Liver (tissue), 9 donors: ENCODE results near the gene CTSE. TPM values are rescaled to one million over a fixed set of nuclear protein-coding genes. Genes with fewer than 3 reads are reported as not detected.
A peak's percentile ranks its signal among the peaks of the same experiment; 100 is the strongest.

ENCODE experiments used
- DNase-seq: peaks from one replicate; pipeline ENCODE4 v3.0.0-alpha.2; 2017; ENCODE audit warnings: low spot score
- H3K27ac ChIP-seq, 2 donors: one replicate each; pipeline ENCODE4 v1.7.0; 2013; ENCODE audit warnings: inconsistent platforms in 2 of 2, low read length in 2 of 2, control low read depth in 1 of 2, low read depth in 1 of 2, mild to moderate bottlenecking in 1 of 2
- H3K27me3 ChIP-seq, 4 donors: one replicate each; pipeline versions ENCODE4 v1.6.1 to v1.7.0; 2013; ENCODE audit warnings: low read length in 3 of 4, inconsistent platforms in 1 of 4, mild to moderate bottlenecking in 1 of 4, moderate library complexity in 1 of 4; ENCODE audit not compliant: control insufficient read depth in 4 of 4, insufficient read depth in 4 of 4
- H3K36me3 ChIP-seq, 4 donors: one replicate each; pipeline versions ENCODE4 v1.6.1 to v1.7.0; 2013; ENCODE audit warnings: low read length in 3 of 4, mild to moderate bottlenecking in 3 of 4, low read depth in 1 of 4, moderate library complexity in 1 of 4; ENCODE audit not compliant: control insufficient read depth in 4 of 4, insufficient read depth in 3 of 4
- H3K4me1 ChIP-seq, 4 donors: one replicate each; pipeline versions ENCODE4 v1.6.1 to v1.7.0; 2013; ENCODE audit warnings: low read length in 3 of 4, mild to moderate bottlenecking in 3 of 4, moderate library complexity in 1 of 4; ENCODE audit not compliant: control insufficient read depth in 4 of 4, insufficient read depth in 4 of 4
- H3K4me3 ChIP-seq, 3 donors: one replicate each; pipeline versions ENCODE4 v1.6.1 to v1.7.0; 2013; ENCODE audit warnings: low read length in 3 of 3, control low read depth in 1 of 3, low read depth in 1 of 3, mild to moderate bottlenecking in 1 of 3
- H3K9ac ChIP-seq, 2 donors: one replicate each; pipeline ENCODE4 v1.7.0; 2013; ENCODE audit warnings: low read length in 2 of 2, mild to moderate bottlenecking in 2 of 2, moderate library complexity in 2 of 2, control low read depth in 1 of 2, low read depth in 1 of 2
- H3K9me3 ChIP-seq, 4 donors: one replicate each; pipeline versions ENCODE4 v1.6.1 to v1.7.0; 2013; ENCODE audit warnings: low read length in 3 of 4; ENCODE audit not compliant: control insufficient read depth in 4 of 4
- CTCF ChIP-seq: fragments of 150-350 bp; IDR thresholded peaks from 2 replicates; pipeline ENCODE4 v1.5.1; 2017; ENCODE audit warnings: improper control_type of control experiment, low read depth, low read length; ENCODE audit not compliant: missing input control
- EGR1 ChIP-seq, 2 donors: IDR thresholded peaks; 2 replicates each; pipeline ENCODE4 v1.6.1; 2016 to 2018; ENCODE audit warnings: antibody characterized with exemption in 2 of 2, low read depth in 2 of 2
- FOXA1 ChIP-seq: IDR thresholded peaks from 2 replicates; pipeline ENCODE4 v1.6.1; 2016; ENCODE audit warnings: antibody characterized with exemption
- FOXA2 ChIP-seq: IDR thresholded peaks from 2 replicates; pipeline ENCODE4 v1.6.1; 2016; ENCODE audit warnings: antibody characterized with exemption
- GABPA ChIP-seq, 2 donors: IDR thresholded peaks in 1 of 2; conservative IDR thresholded peaks in 1 of 2; 2 replicates each; pipeline ENCODE4 v1.6.1; 2016; ENCODE audit warnings: antibody characterized with exemption in 2 of 2, mild to moderate bottlenecking in 1 of 2, moderate library complexity in 1 of 2
- HNF4A ChIP-seq, 2 donors: conservative IDR thresholded peaks; 2 replicates each; pipeline ENCODE4 v1.6.1; 2016; ENCODE audit warnings: antibody characterized with exemption in 2 of 2, mild to moderate bottlenecking in 2 of 2
- HNF4G ChIP-seq: IDR thresholded peaks from 2 replicates; pipeline ENCODE4 v1.6.1; 2016; ENCODE audit warnings: antibody characterized with exemption
- JUND ChIP-seq, 2 donors: IDR thresholded peaks; 2 replicates each; pipeline ENCODE4 v1.6.1; 2016; ENCODE audit warnings: antibody characterized with exemption in 2 of 2
- NR2F2 ChIP-seq: IDR thresholded peaks from 2 replicates; pipeline ENCODE4 v1.6.1; 2016; ENCODE audit warnings: antibody characterized with exemption
- RAD21 ChIP-seq, 2 donors: IDR thresholded peaks; 2 replicates each; pipeline ENCODE4 v1.6.1; 2016; ENCODE audit warnings: antibody characterized with exemption in 2 of 2, mild to moderate bottlenecking in 2 of 2
- RXRA ChIP-seq, 2 donors: IDR thresholded peaks; 2 replicates each; pipeline ENCODE4 v1.6.1; 2017 to 2018; ENCODE audit warnings: antibody characterized with exemption in 2 of 2, mild to moderate bottlenecking in 1 of 2
- SP1 ChIP-seq: IDR thresholded peaks from 2 replicates; pipeline ENCODE4 v1.6.1; 2018; ENCODE audit warnings: antibody characterized with exemption, mild to moderate bottlenecking
- TAF1 ChIP-seq: conservative IDR thresholded peaks from 2 replicates; pipeline ENCODE4 v1.6.1; 2016; ENCODE audit warnings: antibody characterized with exemption, mild to moderate bottlenecking
- YY1 ChIP-seq: IDR thresholded peaks from 2 replicates; pipeline ENCODE4 v1.6.1; 2016; ENCODE audit warnings: antibody characterized with exemption, mild to moderate bottlenecking
- WGBS: extraction: QIAGEN DNeasy Blood & Tissue Kit; methylation state at CpG from one replicate; pipeline ENCODE4 v1.1.7; 2013; 5-methylcytosine and 5-hydroxymethylcytosine counted together
- polyA plus RNA-seq, 2 donors: library from polyadenylated mRNA; stranded (reverse) in 1 of 2; unstranded in 1 of 2; fragments of 200-250 nt in 1 of 2; fragments of >200 nt in 1 of 2; fragmentation: Nextera tagmentation in 1 of 2; extraction: Ambion mirVana in 1 of 2; gene quantifications; one replicate each; pipeline versions ENCODE4 v1.2.1 to v1.2.3, GENCODE V29; 2013 to 2015
- total RNA-seq, 2 donors: library from RNA; depleted of rRNA; stranded (reverse); fragments of >200 nt; gene quantifications; one replicate each; pipeline ENCODE4 v1.2.3, GENCODE V29; 2014
- TF ChIP-seq, protein P1 (sequence below): IDR thresholded peaks from 2 replicates; pipeline ENCODE4 v1.6.1; 2016; ENCODE audit warnings: antibody characterized with exemption
- TF ChIP-seq, protein P2 (sequence below): IDR thresholded peaks from 2 replicates; pipeline ENCODE4 v1.6.1; 2016; ENCODE audit warnings: antibody characterized with exemption, mild to moderate bottlenecking
- TF ChIP-seq, protein P3 (sequence below): IDR thresholded peaks from 2 replicates; pipeline ENCODE4 v1.6.1; 2016; ENCODE audit warnings: antibody characterized with exemption
- donor health status: healthy.
- donor health status: healthy.
- donor health status: healthy.
- donor health status: healthy.
- donor health status: healthy.

The CTSE gene
- total and polyA plus RNA-seq, 4 donors: under 0.01 to 32.8 (median 0.06) TPM

DNA sequence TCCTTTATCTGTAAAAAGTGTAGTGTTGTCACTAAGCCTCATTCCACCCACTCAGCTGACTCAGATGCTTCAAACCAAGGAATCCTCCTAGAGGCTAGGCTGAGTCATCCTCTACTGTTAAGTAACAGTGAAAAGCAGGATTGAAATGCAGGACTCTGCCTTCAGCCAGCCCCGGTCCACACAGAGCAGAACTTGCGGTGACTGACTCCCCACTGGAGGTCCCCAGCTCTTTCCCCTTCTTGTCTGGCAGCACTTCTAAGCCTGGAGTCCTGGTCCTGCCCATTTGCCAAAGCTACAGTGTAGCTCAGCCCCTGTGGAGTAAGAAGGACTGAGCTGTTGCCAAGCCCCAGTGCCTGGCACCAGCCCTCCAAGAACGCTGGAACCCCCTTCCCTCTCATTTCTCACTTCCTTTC is 22.2 kb downstream of the CTSE start:
- H3K4me3 ChIP-seq: no peak overlapping the region
- H3K27ac ChIP-seq: no peak overlapping the region
- WGBS: 46% methylated on average over 3 of the region's 3 CpGs
- TF ChIP-seq FOXA2: no peak
- no peak for TF ChIP-seq NR2F2
- TF ChIP-seq TAF1: no peak
- peak in 1 of 2 donors; percentile 54 for TF ChIP-seq RAD21 (IDR thresholded peaks at IDR 0.05)
- no peak for TF ChIP-seq RXRA (IDR thresholded peaks at IDR 0.05)
- no peak for TF ChIP-seq HNF4G
- TF ChIP-seq CTCF: peak; percentile 20
- no peak for TF ChIP-seq HNF4A (conservative IDR thresholded peaks at IDR 0.05)
- H3K36me3 ChIP-seq: no peaks in the 10 kb centered on the region
- no peak overlapping the region for H3K9ac ChIP-seq
- peaks cover 1 to 13% (median 8%) of the 10 kb centered on the region in 4 donors for H3K4me1 ChIP-seq
- no peaks in the 10 kb centered on the region for H3K27me3 ChIP-seq
- DNase-seq: no peak
- no peaks in the 10 kb centered on the region for H3K9me3 ChIP-seq

DNA sequence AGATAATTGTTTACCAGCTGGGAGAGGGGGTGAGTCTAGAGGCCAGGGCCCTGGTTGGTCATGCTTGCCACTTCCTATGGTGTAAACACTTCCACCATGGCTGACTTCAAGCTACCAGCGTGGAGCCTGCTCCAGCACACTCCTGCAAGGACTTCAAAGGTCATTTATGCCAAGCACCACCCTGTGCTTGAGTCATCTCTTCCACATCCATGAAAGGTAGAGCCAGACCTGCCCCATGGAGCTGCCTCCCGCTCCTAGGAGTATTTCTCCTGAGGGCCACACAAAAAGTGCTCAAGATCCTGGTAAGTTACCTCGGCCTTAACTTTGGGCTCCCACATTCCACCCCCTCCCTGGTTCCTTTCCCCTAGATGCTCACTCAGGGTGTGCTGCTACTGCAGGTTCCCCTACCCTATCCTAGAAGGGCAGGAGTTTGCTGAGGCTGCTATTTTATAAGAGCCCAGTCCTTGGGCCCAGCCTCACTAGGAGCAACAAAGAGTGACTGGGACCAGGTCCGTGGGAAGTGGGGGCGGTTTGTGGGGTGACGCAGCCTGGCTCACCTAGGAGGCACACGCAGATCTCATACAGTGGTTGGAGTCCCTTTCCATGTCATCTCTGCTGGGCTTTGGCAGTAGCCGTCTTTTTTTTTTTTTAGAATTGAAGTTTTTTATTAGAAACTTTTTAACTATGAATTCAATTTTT is 22.9 kb downstream of the CTSE start:
- TF ChIP-seq EGR1 (IDR thresholded peaks at IDR 0.05; ENCODE audit: low read depth in 2 of 2) (no peak), TAF1 (no peak), RAD21 (IDR thresholded peaks at IDR 0.05) (no peak), NR2F2 (no peak), YY1 (no peak), CTCF (no peak), HNF4G (no peak), JUND (IDR thresholded peaks at IDR 0.05) (no peak), RXRA (IDR thresholded peaks at IDR 0.05) (no peak), FOXA1 (no peak), GABPA (IDR thresholded peaks at IDR 0.05 in 1 of 2, conservative IDR thresholded peaks at IDR 0.05 in 1 of 2) (no peak), FOXA2 (no peak), HNF4A (conservative IDR thresholded peaks at IDR 0.05) (no peak), SP1 (no peak)
- TF ChIP-seq, protein P1, sequence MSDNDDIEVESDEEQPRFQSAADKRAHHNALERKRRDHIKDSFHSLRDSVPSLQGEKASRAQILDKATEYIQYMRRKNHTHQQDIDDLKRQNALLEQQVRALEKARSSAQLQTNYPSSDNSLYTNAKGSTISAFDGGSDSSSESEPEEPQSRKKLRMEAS: no peak
- TF ChIP-seq, protein P2, sequence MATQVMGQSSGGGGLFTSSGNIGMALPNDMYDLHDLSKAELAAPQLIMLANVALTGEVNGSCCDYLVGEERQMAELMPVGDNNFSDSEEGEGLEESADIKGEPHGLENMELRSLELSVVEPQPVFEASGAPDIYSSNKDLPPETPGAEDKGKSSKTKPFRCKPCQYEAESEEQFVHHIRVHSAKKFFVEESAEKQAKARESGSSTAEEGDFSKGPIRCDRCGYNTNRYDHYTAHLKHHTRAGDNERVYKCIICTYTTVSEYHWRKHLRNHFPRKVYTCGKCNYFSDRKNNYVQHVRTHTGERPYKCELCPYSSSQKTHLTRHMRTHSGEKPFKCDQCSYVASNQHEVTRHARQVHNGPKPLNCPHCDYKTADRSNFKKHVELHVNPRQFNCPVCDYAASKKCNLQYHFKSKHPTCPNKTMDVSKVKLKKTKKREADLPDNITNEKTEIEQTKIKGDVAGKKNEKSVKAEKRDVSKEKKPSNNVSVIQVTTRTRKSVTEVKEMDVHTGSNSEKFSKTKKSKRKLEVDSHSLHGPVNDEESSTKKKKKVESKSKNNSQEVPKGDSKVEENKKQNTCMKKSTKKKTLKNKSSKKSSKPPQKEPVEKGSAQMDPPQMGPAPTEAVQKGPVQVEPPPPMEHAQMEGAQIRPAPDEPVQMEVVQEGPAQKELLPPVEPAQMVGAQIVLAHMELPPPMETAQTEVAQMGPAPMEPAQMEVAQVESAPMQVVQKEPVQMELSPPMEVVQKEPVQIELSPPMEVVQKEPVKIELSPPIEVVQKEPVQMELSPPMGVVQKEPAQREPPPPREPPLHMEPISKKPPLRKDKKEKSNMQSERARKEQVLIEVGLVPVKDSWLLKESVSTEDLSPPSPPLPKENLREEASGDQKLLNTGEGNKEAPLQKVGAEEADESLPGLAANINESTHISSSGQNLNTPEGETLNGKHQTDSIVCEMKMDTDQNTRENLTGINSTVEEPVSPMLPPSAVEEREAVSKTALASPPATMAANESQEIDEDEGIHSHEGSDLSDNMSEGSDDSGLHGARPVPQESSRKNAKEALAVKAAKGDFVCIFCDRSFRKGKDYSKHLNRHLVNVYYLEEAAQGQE: no peak
- TF ChIP-seq, protein P3, sequence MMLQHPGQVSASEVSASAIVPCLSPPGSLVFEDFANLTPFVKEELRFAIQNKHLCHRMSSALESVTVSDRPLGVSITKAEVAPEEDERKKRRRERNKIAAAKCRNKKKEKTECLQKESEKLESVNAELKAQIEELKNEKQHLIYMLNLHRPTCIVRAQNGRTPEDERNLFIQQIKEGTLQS: no peak
- H3K27ac ChIP-seq: no peak overlapping the region
- no peak overlapping the region for H3K9ac ChIP-seq
- WGBS: 91% methylated on average over 8 of the region's 8 CpGs
- no peaks in the 10 kb centered on the region for H3K36me3 ChIP-seq
- no peak for DNase-seq
- H3K9me3 ChIP-seq: no peaks in the 10 kb centered on the region
- peaks cover 1 to 13% (median 8%) of the 10 kb centered on the region in 4 donors for H3K4me1 ChIP-seq
- H3K27me3 ChIP-seq: no peaks in the 10 kb centered on the region
- no peak overlapping the region for H3K4me3 ChIP-seq
